ENCODE results near the gene DCAF12.

The DCAF12 gene

GRCh38 chr9:34126207-34127034 is at the start of gene DCAF12:
Gene DCAF12, minus strand, starts transcription at chr9:34126698. Its CDS starts 267 bp downstream, at chr9:34126431.
- H3K27ac ChIP-seq (ENCODE audit: low read depth, low read length): peak within 1 kb of the TSS; percentile 76
- H3K9ac ChIP-seq (ENCODE audit: low read length): peak within 1 kb of the TSS; percentile 92
- H3K4me3 ChIP-seq (ENCODE audit: low read depth, low read length): peak within 1 kb of the TSS; percentile 97
- H3K9me3 ChIP-seq (ENCODE audit: control insufficient read depth, insufficient read depth, low read depth, low read length): no peaks in the 10 kb centered on the region
- H3K36me3 ChIP-seq (ENCODE audit: control insufficient read depth, insufficient read depth, low read length): peaks cover 24% of the 10 kb centered on the region
- peaks cover 14% of the 10 kb centered on the region for H3K4me1 ChIP-seq (ENCODE audit: control insufficient read depth, insufficient read depth, low read length)
- H3K27me3 ChIP-seq (ENCODE audit: control insufficient read depth, insufficient read depth, low read length): no peaks in the 10 kb centered on the region

DNA sequence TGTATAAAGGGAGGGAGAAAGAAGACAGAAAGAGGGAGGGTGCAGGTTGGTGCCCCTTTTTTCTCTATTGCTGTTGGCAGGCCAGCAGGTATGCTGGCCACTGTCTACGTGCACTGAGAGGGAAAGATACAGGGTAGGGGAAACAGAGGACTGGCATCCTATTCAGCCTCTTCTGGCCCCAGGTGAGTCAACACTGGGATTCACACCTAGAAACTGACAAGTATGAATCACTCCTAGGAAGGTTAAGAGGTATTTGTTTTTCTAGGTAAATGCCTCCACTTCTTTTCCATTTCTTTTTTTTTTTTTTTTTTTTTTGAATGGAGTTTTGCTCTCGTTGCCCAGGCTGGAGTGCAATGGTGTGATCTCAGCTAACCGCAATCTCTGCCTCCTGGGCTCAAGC is 49.6 kb upstream of the DCAF12 start:
- Histone ChIP-seq H3K4me3 (ENCODE audit: low read depth, low read length) (no peak overlapping the region), H3K4me1 (ENCODE audit: control insufficient read depth, insufficient read depth, low read length) (no peaks in the 10 kb centered on the region), H3K27ac (ENCODE audit: low read depth, low read length) (no peak overlapping the region), H3K36me3 (ENCODE audit: control insufficient read depth, insufficient read depth, low read length) (no peaks in the 10 kb centered on the region), H3K9me3 (ENCODE audit: control insufficient read depth, insufficient read depth, low read depth, low read length) (no peaks in the 10 kb centered on the region), H3K27me3 (ENCODE audit: control insufficient read depth, insufficient read depth, low read length) (no peaks in the 10 kb centered on the region), H3K9ac (ENCODE audit: low read length) (no peak overlapping the region)

- no peaks in the 10 kb centered on the region for H3K4me1 ChIP-seq (ENCODE audit: control insufficient read depth, insufficient read depth, low read length)
- no peak overlapping the region for H3K9ac ChIP-seq (ENCODE audit: low read length)
Measured at GRCh38 chr9:34171753-34172535, 45.4 kb upstream of the DCAF12 start.

DNA sequence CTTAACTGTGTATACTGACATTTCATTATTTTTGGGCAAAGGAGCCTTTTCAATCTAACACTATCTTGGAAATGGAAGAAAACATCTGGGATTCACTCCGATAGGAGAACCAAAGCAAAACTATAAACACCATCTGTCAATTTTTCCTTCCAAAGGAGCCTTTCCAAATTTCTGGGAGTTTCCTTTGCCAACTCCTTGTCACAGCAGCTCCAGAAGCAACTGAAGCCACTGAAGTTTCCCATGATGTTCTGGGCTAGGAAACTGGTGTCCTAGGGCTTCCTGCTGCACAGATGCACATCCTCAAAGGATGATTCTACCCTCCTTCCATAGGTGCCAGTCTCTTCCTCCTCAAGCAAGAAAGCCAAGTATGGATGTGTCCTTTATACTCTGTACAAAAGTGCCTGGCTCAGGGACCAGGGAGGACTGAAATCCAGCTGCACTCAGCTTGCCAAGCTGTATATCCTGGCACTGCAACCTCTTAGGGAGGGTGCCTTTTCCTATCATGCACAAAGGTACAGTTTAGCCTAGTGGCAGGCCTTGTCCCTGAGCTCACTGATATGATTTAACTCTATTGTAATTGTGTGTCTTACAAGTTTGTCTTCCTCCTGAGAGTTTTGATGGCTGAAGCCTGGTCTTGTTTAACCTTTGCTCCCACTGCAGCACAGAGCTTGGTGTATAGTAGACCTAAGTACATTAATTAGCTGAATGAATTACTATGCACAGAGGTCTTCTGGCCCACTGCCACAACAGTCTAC is 43.9 kb upstream of the DCAF12 start:
- H3K27me3 ChIP-seq (ENCODE audit: control insufficient read depth, insufficient read depth, low read length): no peaks in the 10 kb centered on the region
- no peak overlapping the region for H3K27ac ChIP-seq (ENCODE audit: low read depth, low read length)
- H3K9ac ChIP-seq (ENCODE audit: low read length): no peak overlapping the region
- no peaks in the 10 kb centered on the region for H3K9me3 ChIP-seq (ENCODE audit: control insufficient read depth, insufficient read depth, low read depth, low read length)
- no peaks in the 10 kb centered on the region for H3K4me1 ChIP-seq (ENCODE audit: control insufficient read depth, insufficient read depth, low read length)
- no peak overlapping the region for H3K4me3 ChIP-seq (ENCODE audit: low read depth, low read length)
- no peaks in the 10 kb centered on the region for H3K36me3 ChIP-seq (ENCODE audit: control insufficient read depth, insufficient read depth, low read length)

More at GRCh38 chr9:34171753-34172535, 45.4 kb upstream of the DCAF12 start:
- H3K27ac ChIP-seq (ENCODE audit: low read depth, low read length): no peak overlapping the region
- H3K9me3 ChIP-seq (ENCODE audit: control insufficient read depth, insufficient read depth, low read depth, low read length): no peaks in the 10 kb centered on the region
- no peaks in the 10 kb centered on the region for H3K27me3 ChIP-seq (ENCODE audit: control insufficient read depth, insufficient read depth, low read length)
- no peak overlapping the region for H3K4me3 ChIP-seq (ENCODE audit: low read depth, low read length)
- no peaks in the 10 kb centered on the region for H3K36me3 ChIP-seq (ENCODE audit: control insufficient read depth, insufficient read depth, low read length)

DNA sequence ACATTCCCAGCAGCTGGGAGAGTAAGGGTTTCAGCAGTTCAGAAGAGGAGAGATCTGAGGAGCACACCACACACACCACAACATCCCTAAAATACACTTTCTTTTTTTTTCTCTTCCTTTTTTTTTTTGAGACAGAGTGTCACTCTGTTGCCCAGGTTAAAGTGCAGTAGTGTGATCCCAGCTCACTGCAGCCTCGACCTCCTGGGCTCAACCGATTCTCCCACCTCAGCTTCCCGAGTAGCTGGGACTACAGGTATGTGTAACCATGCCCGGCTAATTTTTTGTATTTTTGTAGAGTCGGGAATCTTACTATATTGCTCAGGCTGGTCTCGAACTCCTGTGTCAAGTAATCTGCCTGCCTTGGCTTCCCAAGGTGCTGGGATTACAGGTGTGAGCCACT is 42.6 kb upstream of the DCAF12 start:
- no peak overlapping the region for H3K27ac ChIP-seq (ENCODE audit: low read depth, low read length)
- no peaks in the 10 kb centered on the region for H3K27me3 ChIP-seq (ENCODE audit: control insufficient read depth, insufficient read depth, low read length)
- no peaks in the 10 kb centered on the region for H3K4me1 ChIP-seq (ENCODE audit: control insufficient read depth, insufficient read depth, low read length)
- H3K36me3 ChIP-seq (ENCODE audit: control insufficient read depth, insufficient read depth, low read length): no peaks in the 10 kb centered on the region
- no peak overlapping the region for H3K4me3 ChIP-seq (ENCODE audit: low read depth, low read length)
- no peak overlapping the region for H3K9ac ChIP-seq (ENCODE audit: low read length)
- H3K9me3 ChIP-seq (ENCODE audit: control insufficient read depth, insufficient read depth, low read depth, low read length): no peaks in the 10 kb centered on the region

- Histone ChIP-seq H3K27me3 (ENCODE audit: control insufficient read depth, insufficient read depth, low read length) (no peaks in the 10 kb centered on the region), H3K4me3 (ENCODE audit: low read depth, low read length) (no peak overlapping the region), H3K27ac (ENCODE audit: low read depth, low read length) (no peak overlapping the region), H3K9me3 (ENCODE audit: control insufficient read depth, insufficient read depth, low read depth, low read length) (no peaks in the 10 kb centered on the region), H3K4me1 (ENCODE audit: control insufficient read depth, insufficient read depth, low read length) (peaks cover 1% of the 10 kb centered on the region; the same call in 1 of the 2 replicates), H3K9ac (ENCODE audit: low read length) (no peak overlapping the region), H3K36me3 (ENCODE audit: control insufficient read depth, insufficient read depth, low read length) (no peaks in the 10 kb centered on the region)
Measured at GRCh38 chr9:34163434-34163833, 36.9 kb upstream of the DCAF12 start.

DNA sequence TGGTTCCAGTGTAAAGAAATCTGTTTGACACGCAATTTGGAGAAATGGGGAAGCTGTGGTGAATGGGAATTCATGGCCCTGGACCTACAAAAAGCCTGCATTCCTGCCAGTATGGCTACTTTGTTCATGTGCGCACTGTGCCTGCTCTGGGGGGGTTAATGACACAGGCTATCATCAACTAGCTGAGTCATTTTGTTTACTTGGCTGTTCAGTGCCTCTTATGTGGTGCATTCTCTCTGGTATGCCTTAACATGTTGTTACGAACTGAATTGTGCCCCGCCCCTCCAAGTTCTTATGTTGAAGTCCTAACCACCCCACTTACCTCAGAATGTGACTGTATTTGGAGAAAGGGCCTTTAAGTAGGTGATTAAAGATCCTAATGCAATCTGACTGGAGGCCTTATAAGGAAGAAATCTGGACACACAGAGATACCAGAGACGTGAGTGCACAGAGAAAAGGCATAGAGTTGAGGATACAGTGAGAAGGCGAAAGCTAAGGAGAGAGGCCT is 31.9 kb upstream of the DCAF12 start:
- H3K9ac ChIP-seq (ENCODE audit: low read length): no peak overlapping the region
- peaks cover 6% of the 10 kb centered on the region for H3K4me1 ChIP-seq (ENCODE audit: control insufficient read depth, insufficient read depth, low read length)
- H3K4me3 ChIP-seq (ENCODE audit: low read depth, low read length): no peak overlapping the region
- no peaks in the 10 kb centered on the region for H3K27me3 ChIP-seq (ENCODE audit: control insufficient read depth, insufficient read depth, low read length)
- H3K9me3 ChIP-seq (ENCODE audit: control insufficient read depth, insufficient read depth, low read depth, low read length): no peaks in the 10 kb centered on the region
- H3K27ac ChIP-seq (ENCODE audit: low read depth, low read length): no peak overlapping the region
- H3K36me3 ChIP-seq (ENCODE audit: control insufficient read depth, insufficient read depth, low read length): no peaks in the 10 kb centered on the region

GRCh38 chr9:34157898-34158297 is 31.4 kb upstream of the DCAF12 start:
- Histone ChIP-seq H3K36me3 (ENCODE audit: control insufficient read depth, insufficient read depth, low read length) (no peaks in the 10 kb centered on the region), H3K9me3 (ENCODE audit: control insufficient read depth, insufficient read depth, low read depth, low read length) (no peaks in the 10 kb centered on the region), H3K27ac (ENCODE audit: low read depth, low read length) (no peak overlapping the region), H3K9ac (ENCODE audit: low read length) (no peak overlapping the region), H3K4me3 (ENCODE audit: low read depth, low read length) (no peak overlapping the region), H3K27me3 (ENCODE audit: control insufficient read depth, insufficient read depth, low read length) (no peaks in the 10 kb centered on the region), H3K4me1 (ENCODE audit: control insufficient read depth, insufficient read depth, low read length) (peaks cover 6% of the 10 kb centered on the region)

GRCh38 chr9:34157318-34157717 is 30.8 kb upstream of the DCAF12 start:
- Histone ChIP-seq H3K9ac (ENCODE audit: low read length) (no peak overlapping the region), H3K36me3 (ENCODE audit: control insufficient read depth, insufficient read depth, low read length) (no peaks in the 10 kb centered on the region), H3K4me1 (ENCODE audit: control insufficient read depth, insufficient read depth, low read length) (peaks cover 6% of the 10 kb centered on the region), H3K27ac (ENCODE audit: low read depth, low read length) (no peak overlapping the region), H3K4me3 (ENCODE audit: low read depth, low read length) (no peak overlapping the region), H3K27me3 (ENCODE audit: control insufficient read depth, insufficient read depth, low read length) (no peaks in the 10 kb centered on the region), H3K9me3 (ENCODE audit: control insufficient read depth, insufficient read depth, low read depth, low read length) (no peaks in the 10 kb centered on the region)

- Histone ChIP-seq H3K9me3 (ENCODE audit: control insufficient read depth, insufficient read depth, low read depth, low read length) (no peaks in the 10 kb centered on the region), H3K27me3 (ENCODE audit: control insufficient read depth, insufficient read depth, low read length) (no peaks in the 10 kb centered on the region), H3K27ac (ENCODE audit: low read depth, low read length) (no peak overlapping the region), H3K4me1 (ENCODE audit: control insufficient read depth, insufficient read depth, low read length) (peaks cover 6% of the 10 kb centered on the region), H3K4me3 (ENCODE audit: low read depth, low read length) (no peak overlapping the region), H3K36me3 (ENCODE audit: control insufficient read depth, insufficient read depth, low read length) (no peaks in the 10 kb centered on the region), H3K9ac (ENCODE audit: low read length) (no peak overlapping the region)
Measured at GRCh38 chr9:34154057-34154456, 27.6 kb upstream of the DCAF12 start.
